PC-3 (cell line): Measurements from ENCODE around the gene TFEB.

ENCODE experiments used
- EZH2 ChIP-seq: fragments of 300-600 bp; sonication (generic); IDR thresholded peaks from one replicate; pipeline ENCODE4 v1.6.1; 2017; ENCODE audit warnings: antibody characterized with exemption, mild to moderate bottlenecking, low read length; ENCODE audit not compliant: unreplicated experiment
- EZH2phosphoT487 ChIP-seq: fragments of 300-600 bp; sonication (generic); IDR thresholded peaks from 2 replicates; pipeline ENCODE4 v1.6.1; 2018; ENCODE audit warnings: mild to moderate bottlenecking, antibody characterized with exemption, low read length, borderline replicate concordance
- TF ChIP-seq, protein P1 (sequence below): fragments of 300-600 bp; sonication (generic); conservative IDR thresholded peaks from 2 replicates; pipeline ENCODE4 v1.5.1; 2017; ENCODE audit warnings: antibody characterized with exemption, low read depth, mild to moderate bottlenecking, low read length

DNA sequence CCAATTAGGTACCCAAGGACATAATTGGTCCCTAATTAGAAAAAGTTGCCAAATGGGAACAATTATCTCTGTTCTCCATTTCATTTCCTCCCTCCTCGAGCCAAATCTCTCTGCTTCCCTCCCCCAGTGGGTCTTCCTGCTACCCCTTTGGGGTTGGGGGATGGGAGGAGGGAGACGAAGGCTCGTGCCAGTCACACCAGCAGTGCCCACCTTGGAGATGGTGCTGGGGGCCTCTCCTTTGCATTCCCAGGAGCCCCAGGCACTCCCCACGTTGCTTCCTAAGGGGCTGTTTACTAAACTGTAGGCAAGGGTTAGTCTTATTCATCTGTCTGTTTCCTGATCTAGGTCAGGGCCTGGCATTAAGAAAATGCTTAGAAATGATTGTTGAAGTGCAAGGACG is 64.0 kb downstream of the TFEB start:
- TF ChIP-seq, protein P1, sequence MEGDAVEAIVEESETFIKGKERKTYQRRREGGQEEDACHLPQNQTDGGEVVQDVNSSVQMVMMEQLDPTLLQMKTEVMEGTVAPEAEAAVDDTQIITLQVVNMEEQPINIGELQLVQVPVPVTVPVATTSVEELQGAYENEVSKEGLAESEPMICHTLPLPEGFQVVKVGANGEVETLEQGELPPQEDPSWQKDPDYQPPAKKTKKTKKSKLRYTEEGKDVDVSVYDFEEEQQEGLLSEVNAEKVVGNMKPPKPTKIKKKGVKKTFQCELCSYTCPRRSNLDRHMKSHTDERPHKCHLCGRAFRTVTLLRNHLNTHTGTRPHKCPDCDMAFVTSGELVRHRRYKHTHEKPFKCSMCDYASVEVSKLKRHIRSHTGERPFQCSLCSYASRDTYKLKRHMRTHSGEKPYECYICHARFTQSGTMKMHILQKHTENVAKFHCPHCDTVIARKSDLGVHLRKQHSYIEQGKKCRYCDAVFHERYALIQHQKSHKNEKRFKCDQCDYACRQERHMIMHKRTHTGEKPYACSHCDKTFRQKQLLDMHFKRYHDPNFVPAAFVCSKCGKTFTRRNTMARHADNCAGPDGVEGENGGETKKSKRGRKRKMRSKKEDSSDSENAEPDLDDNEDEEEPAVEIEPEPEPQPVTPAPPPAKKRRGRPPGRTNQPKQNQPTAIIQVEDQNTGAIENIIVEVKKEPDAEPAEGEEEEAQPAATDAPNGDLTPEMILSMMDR: no peak
- TF ChIP-seq EZH2 (no peak), EZH2phosphoT487 (no peak)
